K562 (cell line): Measurements from ENCODE around the gene VTCN1. TPM values are rescaled to one million over a fixed set of nuclear protein-coding genes. Genes with fewer than 3 reads are reported as not detected.
A peak's percentile ranks its signal among the peaks of the same experiment; 100 is the strongest.
"Not testable (repeated sequence)": the region's sequence is repeated elsewhere in the genome, so short reads cannot be mapped to it uniquely, and the experiment has no call there.

Source experiments
- ATAC-seq: fragments of 200-7000 bp; cut with Tn5 transposase; 3 replicates; pipeline ENCODE4 v1.9.1; 2020; ENCODE audit warnings: moderate library complexity
- BruUV-seq: library from RNA; stranded (reverse); fragments of 400-500 nt; replicated peaks from 2 replicates; lab custom pipeline; 2021; lab: Mats Ljungman, UMichigan
- CTCF ChIA-PET: fragments of 300-600 bp; formaldehyde crosslinking; extraction: SDS; loops from one replicate; lab custom pipeline; 2021; ENCODE audit warnings: low intra/inter-chr PET ratio; lab: Yijun Ruan, JAX
- POLR2A ChIA-PET: fragments of 300-600, 350-650 bp; sonication (Branson Sonifier 250); formaldehyde crosslinking; extraction: SDS; loops from one replicate; lab custom pipeline; 2021; ENCODE audit warnings: antibody characterized with exemption, inconsistent platforms; lab: Yijun Ruan, JAX
- DNase-seq, 4 experiments: peaks; one replicate each; pipeline versions ENCODE4 v3.0.0 to v3.0.0-alpha.2; 2011 to 2018; ENCODE audit warnings: low spot score in 3 of 4, mixed read lengths in 3 of 4; ENCODE audit errors: extremely low read depth in 1 of 4
- FAIRE-seq: peaks from 2 replicates; lab custom pipeline; 2011; peaks lifted over from hg19 to GRCh38; lab: Jason Lieb, UNC
- H2AFZ ChIP-seq: 2 replicates; pipeline ENCODE4 v1.6.0; 2011; ENCODE audit warnings: low read depth, low read length, control low read depth, inconsistent platforms
- H3K27ac ChIP-seq: fragments of 200-600 bp; 3 replicates; pipeline ENCODE4 v1.8.0; 2011; ENCODE audit warnings: low read depth, mild to moderate bottlenecking, control low read depth, inconsistent platforms, low read length, moderate library complexity, mixed read lengths; ENCODE audit errors: extremely low read depth
- H3K27me3 ChIP-seq, 2 experiments: fragments of 300-600 bp in 1 of 2; 2 replicates in 1 of 2; 3 replicates in 1 of 2; pipeline versions ENCODE4 v1.6.0 to v1.8.0; 2011; ENCODE audit warnings: inconsistent platforms in 2 of 2, low read length in 2 of 2, mild to moderate bottlenecking in 1 of 2, mixed read lengths in 1 of 2, moderate library complexity in 1 of 2; ENCODE audit not compliant: control insufficient read depth in 2 of 2, insufficient read depth in 2 of 2
- H3K36me3 ChIP-seq: fragments of 300-600 bp; 3 replicates; pipeline ENCODE4 v1.8.0; 2011; ENCODE audit warnings: mild to moderate bottlenecking, low read length, inconsistent platforms; ENCODE audit not compliant: control insufficient read depth, insufficient read depth
- H3K4me1 ChIP-seq, 2 experiments: fragments of 200-600 bp in 1 of 2; replicated peaks in 1 of 2; 2 replicates in 1 of 2; 3 replicates in 1 of 2; pipeline versions ENCODE4 v1.5.1 to v1.8.0; 2011; ENCODE audit warnings: inconsistent platforms in 2 of 2, low read length in 2 of 2, mild to moderate bottlenecking in 1 of 2, mixed read lengths in 1 of 2, moderate library complexity in 1 of 2; ENCODE audit not compliant: control insufficient read depth in 2 of 2, insufficient read depth in 2 of 2
- H3K4me2 ChIP-seq: 2 replicates; pipeline ENCODE4 v1.6.1; 2011; ENCODE audit warnings: low read length, control low read depth, inconsistent platforms, mixed read lengths; ENCODE audit not compliant: insufficient read depth
- H3K4me3 ChIP-seq: fragments of 200-600 bp; sonication (generic), shearing (Covaris generic); 2 replicates; pipeline ENCODE4 v1.5.1; 2016; ENCODE audit warnings: control low read depth, inconsistent platforms
- H3K79me2 ChIP-seq: fragments of 200-600 bp; 3 replicates; pipeline ENCODE4 v1.8.0; 2011; ENCODE audit warnings: low read length, inconsistent platforms; ENCODE audit not compliant: control insufficient read depth, insufficient read depth
- H3K9ac ChIP-seq, 2 experiments: 2 replicates each; pipeline versions ENCODE4 v1.6.0 to v1.6.1; 2011; ENCODE audit warnings: low read depth in 2 of 2, low read length in 2 of 2, control low read depth in 1 of 2, inconsistent platforms in 1 of 2, mild to moderate bottlenecking in 1 of 2, mixed read lengths in 1 of 2; ENCODE audit not compliant: insufficient read depth in 1 of 2
- H3K9me1 ChIP-seq: one replicate; pipeline ENCODE4 v1.6.0; 2011; ENCODE audit warnings: inconsistent platforms, mild to moderate bottlenecking, low read length, moderate library complexity; ENCODE audit not compliant: control insufficient read depth, insufficient read depth
- H3K9me3 ChIP-seq: replicated peaks from 2 replicates; pipeline ENCODE4 v1.5.1; 2011; ENCODE audit warnings: low read depth, low read length, inconsistent platforms; ENCODE audit not compliant: control insufficient read depth, insufficient read depth
- H4K20me1 ChIP-seq: replicated peaks from 2 replicates; pipeline ENCODE4 v1.6.1; 2011; ENCODE audit warnings: low read length, inconsistent platforms, mixed read lengths; ENCODE audit not compliant: control insufficient read depth, insufficient read depth
- EP300 ChIP-seq: IDR thresholded peaks from 2 replicates; pipeline ENCODE4 v1.6.1; 2012; ENCODE audit warnings: low read length, improper control_type of control experiment
- FIP1L1 ChIP-seq: fragments of 200-400 bp; formaldehyde crosslinking; IDR thresholded peaks from 2 replicates; pipeline ENCODE4 v1.6.1; 2018; ENCODE audit warnings: mild to moderate bottlenecking, low read depth, low read length; ENCODE audit not compliant: poor library complexity, severe bottlenecking
- MAFG ChIP-seq: fragments of 450-650 bp; conservative IDR thresholded peaks from 2 replicates; pipeline ENCODE4 v1.6.1; 2016; ENCODE audit warnings: missing genetic modification characterization, missing compliant biosample characterization
- MXI1 ChIP-seq: IDR thresholded peaks from 2 replicates; pipeline ENCODE4 v1.6.1; 2011; ENCODE audit warnings: low read depth, mild to moderate bottlenecking, improper control_type of control experiment, low read length
- RUNX1 ChIP-seq: sonication (generic); IDR thresholded peaks from 2 replicates; pipeline ENCODE4 v1.6.1; 2016; ENCODE audit warnings: antibody characterized with exemption, low read depth
- ZEB2 ChIP-seq: fragments of 450-650 bp; IDR thresholded peaks from 2 replicates; pipeline ENCODE4 v1.6.1; 2016
- ZNF121 ChIP-seq: sonication (generic); formaldehyde crosslinking; conservative IDR thresholded peaks from 2 replicates; pipeline ENCODE4 v1.8.0; 2022; ENCODE audit warnings: missing genetic modification reagents
- ZNF830 ChIP-seq: fragments of 250-450 bp; sonication (Bioruptor Pico); IDR thresholded peaks from 2 replicates; pipeline ENCODE4 v1.5.0; 2021; ENCODE audit warnings: mild to moderate bottlenecking
- WGBS: fragments of 100-300 bp; shearing (Covaris generic); methylation state at CpG from one replicate; pipeline ENCODE4 v1.1.6; 2016; ENCODE audit warnings: low coverage, mixed read lengths; ENCODE audit not compliant: insufficient coverage; ENCODE audit errors: missing lambda C conversion rate; 5-methylcytosine and 5-hydroxymethylcytosine counted together
- in situ Hi-C: fragments of 300-500 bp; cut with MboI; formaldehyde crosslinking; loops from 4 replicates; pipeline ENCODE4 v1.15.0; 2018; ENCODE audit warnings: inconsistent platforms, mixed read lengths
- intact Hi-C: fragments of 100-400 bp; cut with micrococcal nuclease; formaldehyde crosslinking; loops from 2 replicates; pipeline ENCODE4 v1.14.2; 2022
- polyA plus RNA-seq, 8 experiments: library from polyadenylated mRNA; depleted of rRNA in 4 of 8; stranded (reverse) in 5 of 8; unstranded in 3 of 8; fragments of >200 nt; fragmentation: Nextera tagmentation in 2 of 8; fragmentation: Illumina TruSeq in 1 of 8; extraction: Ambion mirVana in 2 of 8; extraction: Trizol in 1 of 8; gene quantifications; 2 replicates each; pipeline versions ENCODE4 v1.2.1 to v1.2.3, GENCODE V29; 2011 to 2014; ENCODE audit warnings: inconsistent platforms in 1 of 8, missing spikeins in 1 of 8
- total RNA-seq, 7 experiments: library from RNA; depleted of rRNA in 6 of 7; stranded (reverse); fragments of >200 nt in 6 of 7; fragmentation: Illumina TruSeq in 2 of 7; extraction: Trizol in 2 of 7; gene quantifications; 2 replicates each; pipeline versions ENCODE4 v1.2.1 to v1.2.3, GENCODE V29; 2011 to 2021; ENCODE audit warnings: low replicate concordance in 1 of 7
- TF ChIP-seq, protein P1 (sequence below): fragments of 250-450 bp; sonication (Bioruptor Pico); IDR thresholded peaks from 2 replicates; pipeline ENCODE4 v1.5.1; 2021; ENCODE audit warnings: mild to moderate bottlenecking
- TF ChIP-seq, protein P2 (sequence below): fragments of 450-650 bp; formaldehyde crosslinking; IDR thresholded peaks from 2 replicates; pipeline ENCODE4 v1.4.0; 2020; ENCODE audit warnings: mild to moderate bottlenecking, moderate library complexity

VTCN1 gene
- total and polyA plus RNA-seq, 9 of the 15 experiments (the other 6 are each of a cell fraction or from before 2014, with no cell fraction given): not detected

DNA sequence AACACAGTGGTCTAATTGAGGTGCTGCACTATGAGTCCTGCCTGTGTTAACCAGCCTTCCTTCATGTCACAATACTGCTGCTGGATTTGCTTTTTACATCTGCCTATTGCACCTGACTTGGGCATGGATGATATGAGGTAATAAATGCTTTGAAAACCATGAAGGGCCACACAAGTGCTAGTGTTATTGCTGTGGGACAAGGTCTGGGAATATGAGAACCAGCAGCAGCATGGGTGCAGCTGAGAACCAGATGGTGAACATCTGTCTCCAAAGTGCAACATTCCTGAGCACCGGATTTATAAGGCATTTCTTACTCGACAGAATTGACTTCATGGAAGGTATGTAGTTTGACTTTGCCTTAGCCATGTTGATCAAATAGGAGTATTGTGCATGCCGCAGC is 105.7 kb downstream of the VTCN1 start (continued):
- TF ChIP-seq, protein P1, sequence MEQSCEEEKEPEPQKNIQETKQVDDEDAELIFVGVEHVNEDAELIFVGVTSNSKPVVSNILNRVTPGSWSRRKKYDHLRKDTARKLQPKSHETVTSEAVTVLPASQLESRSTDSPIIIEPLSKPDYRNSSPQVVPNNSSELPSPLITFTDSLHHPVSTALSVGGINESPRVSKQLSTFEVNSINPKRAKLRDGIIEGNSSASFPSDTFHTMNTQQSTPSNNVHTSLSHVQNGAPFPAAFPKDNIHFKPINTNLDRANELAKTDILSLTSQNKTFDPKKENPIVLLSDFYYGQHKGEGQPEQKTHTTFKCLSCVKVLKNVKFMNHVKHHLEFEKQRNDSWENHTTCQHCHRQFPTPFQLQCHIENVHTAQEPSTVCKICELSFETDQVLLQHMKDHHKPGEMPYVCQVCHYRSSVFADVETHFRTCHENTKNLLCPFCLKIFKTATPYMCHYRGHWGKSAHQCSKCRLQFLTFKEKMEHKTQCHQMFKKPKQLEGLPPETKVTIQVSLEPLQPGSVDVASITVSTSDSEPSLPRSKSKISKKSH (CRISPR knock-in tag): no peak
- no peak for TF ChIP-seq RUNX1
- no peak for TF ChIP-seq ZEB2
- no peak for TF ChIP-seq ZNF830 (CRISPR knock-in tag)
- TF ChIP-seq, protein P2, sequence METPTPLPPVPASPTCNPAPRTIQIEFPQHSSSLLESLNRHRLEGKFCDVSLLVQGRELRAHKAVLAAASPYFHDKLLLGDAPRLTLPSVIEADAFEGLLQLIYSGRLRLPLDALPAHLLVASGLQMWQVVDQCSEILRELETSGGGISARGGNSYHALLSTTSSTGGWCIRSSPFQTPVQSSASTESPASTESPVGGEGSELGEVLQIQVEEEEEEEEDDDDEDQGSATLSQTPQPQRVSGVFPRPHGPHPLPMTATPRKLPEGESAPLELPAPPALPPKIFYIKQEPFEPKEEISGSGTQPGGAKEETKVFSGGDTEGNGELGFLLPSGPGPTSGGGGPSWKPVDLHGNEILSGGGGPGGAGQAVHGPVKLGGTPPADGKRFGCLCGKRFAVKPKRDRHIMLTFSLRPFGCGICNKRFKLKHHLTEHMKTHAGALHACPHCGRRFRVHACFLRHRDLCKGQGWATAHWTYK (CRISPR knock-in tag): no peak
- no peak for TF ChIP-seq EP300
- TF ChIP-seq FIP1L1: no peak
- TF ChIP-seq MAFG (tag): no peak
- no peak for TF ChIP-seq MXI1

DNA sequence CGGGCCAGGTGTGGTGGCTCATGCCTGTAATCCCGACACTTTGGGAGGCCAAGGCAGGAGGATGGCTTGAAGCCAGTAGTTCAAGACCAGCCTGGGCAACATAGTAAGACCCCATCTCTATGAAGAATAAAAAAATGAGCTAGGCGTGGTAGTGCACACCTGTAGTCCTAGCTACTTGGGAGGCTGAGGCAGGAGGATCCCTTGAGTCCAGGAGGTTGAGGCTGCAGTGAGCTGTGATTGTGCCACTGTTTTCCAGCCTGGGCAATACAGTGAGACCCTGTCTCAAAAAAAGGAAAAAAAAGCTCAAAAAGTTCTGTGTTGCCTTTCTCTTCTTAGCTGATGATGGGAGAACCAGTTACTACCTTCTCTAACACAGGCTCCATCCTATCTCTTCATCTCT is 108.9 kb downstream of the VTCN1 start:
- H3K9ac ChIP-seq, H3K27ac ChIP-seq, H2AFZ ChIP-seq, H3K9me1 ChIP-seq, H3K9me3 ChIP-seq, ATAC-seq, H3K4me1 ChIP-seq, FAIRE-seq, H3K27me3 ChIP-seq, in situ Hi-C loops, DNase-seq, intact Hi-C loops, CTCF ChIA-PET, H4K20me1 ChIP-seq, H3K4me2 ChIP-seq, H3K4me3 ChIP-seq, H3K79me2 ChIP-seq: not testable (repeated sequence)
- POLR2A ChIA-PET: interaction anchor here (0.6 to 3.3 kb wide), 6 partner anchors 8 to 455 kb away, joined by 3 to 16 read pairs (median 4); no protein-coding TSS in a partner anchor
- TSS peak; percentile 32 for BruUV-seq
- H3K36me3 ChIP-seq: peaks cover 82% of the 10 kb centered on the region
- WGBS: 92% methylated on average over 3 of the region's 3 CpGs
- peak; percentile 85 for TF ChIP-seq ZNF121 (CRISPR knock-in tag)
